Retinal pigment epithelial cell (primary cell): ENCODE measurements around the gene KIAA1191.

Source experiments
- DNase-seq: peaks from one replicate; pipeline ENCODE4 v3.0.0-alpha.2; 2010; ENCODE audit warnings: low read depth
- H3K4me3 ChIP-seq: 2 replicates; pipeline ENCODE4 v1.5.1; 2011; ENCODE audit warnings: mild to moderate bottlenecking, low read length, control low read depth, moderate library complexity
- TF ChIP-seq, protein P1 (sequence below): conservative IDR thresholded peaks from 2 replicates; pipeline ENCODE4 v1.5.1; 2011; ENCODE audit warnings: low read depth, low read length, control low read depth, inconsistent platforms

The KIAA1191 gene

DNA sequence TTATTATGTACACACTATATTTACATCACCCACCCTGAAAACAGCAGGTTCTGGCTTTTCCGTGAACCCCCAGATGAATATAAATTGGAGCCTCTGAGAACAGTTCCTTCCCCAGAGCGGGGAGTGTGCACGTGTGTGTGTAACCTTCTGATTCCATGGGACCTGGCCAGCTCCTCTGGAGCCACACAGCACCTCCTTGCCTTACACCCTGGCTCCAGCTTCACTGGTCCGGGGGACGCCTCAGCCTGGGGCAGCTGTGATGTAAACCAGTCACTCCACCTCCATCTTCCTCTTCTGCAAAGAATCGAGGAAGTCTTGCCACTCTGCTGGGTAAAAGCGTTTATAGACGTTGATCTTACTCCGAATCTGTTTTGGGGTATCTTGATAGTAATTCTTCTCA, 22.4 kb upstream of the KIAA1191 start:
- TF ChIP-seq, protein P1, sequence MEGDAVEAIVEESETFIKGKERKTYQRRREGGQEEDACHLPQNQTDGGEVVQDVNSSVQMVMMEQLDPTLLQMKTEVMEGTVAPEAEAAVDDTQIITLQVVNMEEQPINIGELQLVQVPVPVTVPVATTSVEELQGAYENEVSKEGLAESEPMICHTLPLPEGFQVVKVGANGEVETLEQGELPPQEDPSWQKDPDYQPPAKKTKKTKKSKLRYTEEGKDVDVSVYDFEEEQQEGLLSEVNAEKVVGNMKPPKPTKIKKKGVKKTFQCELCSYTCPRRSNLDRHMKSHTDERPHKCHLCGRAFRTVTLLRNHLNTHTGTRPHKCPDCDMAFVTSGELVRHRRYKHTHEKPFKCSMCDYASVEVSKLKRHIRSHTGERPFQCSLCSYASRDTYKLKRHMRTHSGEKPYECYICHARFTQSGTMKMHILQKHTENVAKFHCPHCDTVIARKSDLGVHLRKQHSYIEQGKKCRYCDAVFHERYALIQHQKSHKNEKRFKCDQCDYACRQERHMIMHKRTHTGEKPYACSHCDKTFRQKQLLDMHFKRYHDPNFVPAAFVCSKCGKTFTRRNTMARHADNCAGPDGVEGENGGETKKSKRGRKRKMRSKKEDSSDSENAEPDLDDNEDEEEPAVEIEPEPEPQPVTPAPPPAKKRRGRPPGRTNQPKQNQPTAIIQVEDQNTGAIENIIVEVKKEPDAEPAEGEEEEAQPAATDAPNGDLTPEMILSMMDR = no peak
- no peak for DNase-seq

DNA sequence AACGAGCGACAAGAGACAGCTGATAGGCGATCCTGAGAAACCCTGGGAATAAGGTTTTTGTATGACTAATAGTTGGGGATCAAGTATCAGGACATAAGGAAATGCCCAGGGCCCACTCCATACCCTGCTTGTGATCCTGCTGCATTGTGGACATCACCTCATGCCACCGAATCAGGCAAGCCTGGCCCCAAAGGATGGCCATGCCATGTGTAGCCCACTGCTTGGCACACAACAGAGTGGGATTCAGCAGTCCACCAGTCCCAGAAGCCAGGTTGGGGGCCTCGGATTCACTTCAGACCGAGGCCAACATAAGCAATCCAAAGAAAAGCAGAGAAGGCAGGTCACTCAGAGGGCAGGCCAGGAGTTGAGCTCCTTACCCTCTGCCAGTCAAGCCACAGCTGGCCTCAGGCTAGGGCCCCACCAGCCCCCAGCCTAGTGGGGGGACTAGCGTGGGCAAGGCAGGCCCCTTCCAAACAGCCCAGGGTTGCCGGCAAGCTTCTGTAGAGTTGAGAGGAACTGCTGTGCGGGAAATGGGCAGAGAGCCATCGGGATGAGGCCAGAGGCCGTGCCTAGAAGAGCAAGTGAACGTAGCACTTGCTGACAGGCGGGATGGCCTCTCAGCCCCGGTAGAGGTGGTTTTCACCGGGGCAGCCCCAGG, 21.8 kb upstream of the KIAA1191 start:
- TF ChIP-seq, protein P1 = no peak
- H3K4me3 ChIP-seq = no peak overlapping the region
- no peak for DNase-seq

More for the DNA sequence above, 22.4 kb upstream of the KIAA1191 start:
- no peak overlapping the region for H3K4me3 ChIP-seq

DNA sequence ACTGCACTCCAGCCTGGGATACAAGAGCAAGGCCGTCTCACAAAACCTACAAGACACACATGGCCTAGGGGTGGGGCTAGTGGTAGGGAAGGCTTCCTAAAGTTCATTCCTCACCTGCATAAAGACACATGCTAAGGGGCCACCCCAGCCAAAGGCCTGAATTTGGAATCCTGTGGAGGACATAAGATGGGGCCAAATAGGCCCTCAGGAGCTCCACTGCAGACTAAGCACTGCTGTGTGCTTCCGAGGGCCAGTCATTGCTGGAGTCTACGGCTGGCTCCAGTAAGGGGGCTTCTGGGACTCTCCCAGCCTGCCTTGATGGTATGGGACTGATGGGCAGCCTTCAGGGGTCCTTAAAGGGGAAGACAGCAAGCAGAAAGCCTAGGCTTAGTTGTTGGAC, 21.2 kb upstream of the KIAA1191 start:
- TF ChIP-seq, protein P1 = no peak
- DNase-seq = no peak
- H3K4me3 ChIP-seq = no peak overlapping the region

DNA sequence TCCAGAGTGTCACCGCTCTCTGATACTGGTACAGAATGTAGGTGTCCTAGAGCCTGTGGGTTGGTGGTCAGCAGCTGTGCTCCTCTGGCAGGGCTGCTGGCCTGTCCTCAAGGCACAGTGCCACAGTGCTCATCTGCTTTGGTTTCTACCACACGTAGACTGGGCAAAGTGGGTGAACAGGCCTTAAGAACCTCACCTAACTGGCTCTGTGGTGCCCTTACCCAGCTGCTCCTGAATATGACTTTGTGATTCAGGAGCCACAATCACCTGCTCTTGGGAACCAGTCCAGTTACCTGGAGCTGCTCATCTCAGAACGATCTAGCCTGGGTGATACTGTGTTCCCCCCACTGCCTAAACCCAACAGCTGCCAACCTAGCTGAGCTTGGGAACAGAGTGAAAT, 20.4 kb upstream of the KIAA1191 start:
- no peak for DNase-seq
- no peak overlapping the region for H3K4me3 ChIP-seq
- TF ChIP-seq, protein P1 = no peak

DNA sequence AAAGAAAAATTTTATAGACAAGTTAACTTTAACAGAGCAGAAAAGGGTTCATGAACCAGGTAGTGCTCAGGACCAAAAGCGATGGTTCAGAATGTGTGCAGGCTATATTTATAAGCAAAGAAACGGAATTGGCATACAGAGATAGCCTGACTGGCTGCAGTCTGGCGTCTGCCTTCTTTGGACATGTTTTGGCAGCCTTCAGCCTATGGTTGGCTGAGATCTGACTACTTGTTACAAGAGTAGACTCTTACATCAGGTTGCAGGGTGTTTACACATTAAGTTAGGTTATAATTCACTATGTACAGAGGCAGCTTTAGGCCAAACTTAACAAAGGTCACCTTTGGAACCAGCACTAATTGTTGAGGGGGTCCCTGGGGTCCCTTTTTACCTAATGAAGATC, 19.9 kb upstream of the KIAA1191 start:
- DNase-seq = no peak
- H3K4me3 ChIP-seq = no peak overlapping the region
- TF ChIP-seq, protein P1 = no peak

DNA sequence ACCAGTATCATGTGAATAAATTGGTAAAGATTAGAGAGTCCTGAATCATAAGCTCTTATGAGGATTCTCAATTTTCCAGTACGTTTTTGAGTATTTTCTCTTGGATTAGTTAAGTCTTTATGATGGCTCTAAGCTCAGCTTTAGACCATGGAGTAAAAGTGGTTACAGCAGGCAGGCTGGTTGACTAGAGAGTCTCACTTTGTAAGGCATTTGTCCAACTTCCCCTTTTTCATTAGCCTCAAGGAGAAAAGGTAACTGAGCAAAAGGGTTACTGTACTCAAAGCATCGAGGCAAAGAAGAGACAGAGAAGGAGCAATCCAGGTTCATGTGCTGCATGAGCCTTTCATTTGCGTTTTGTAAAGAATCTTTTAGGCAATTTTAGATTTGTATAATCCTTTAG, 18.3 kb upstream of the KIAA1191 start:
- no peak overlapping the region for H3K4me3 ChIP-seq
- DNase-seq = no peak
- TF ChIP-seq, protein P1 = no peak

DNA sequence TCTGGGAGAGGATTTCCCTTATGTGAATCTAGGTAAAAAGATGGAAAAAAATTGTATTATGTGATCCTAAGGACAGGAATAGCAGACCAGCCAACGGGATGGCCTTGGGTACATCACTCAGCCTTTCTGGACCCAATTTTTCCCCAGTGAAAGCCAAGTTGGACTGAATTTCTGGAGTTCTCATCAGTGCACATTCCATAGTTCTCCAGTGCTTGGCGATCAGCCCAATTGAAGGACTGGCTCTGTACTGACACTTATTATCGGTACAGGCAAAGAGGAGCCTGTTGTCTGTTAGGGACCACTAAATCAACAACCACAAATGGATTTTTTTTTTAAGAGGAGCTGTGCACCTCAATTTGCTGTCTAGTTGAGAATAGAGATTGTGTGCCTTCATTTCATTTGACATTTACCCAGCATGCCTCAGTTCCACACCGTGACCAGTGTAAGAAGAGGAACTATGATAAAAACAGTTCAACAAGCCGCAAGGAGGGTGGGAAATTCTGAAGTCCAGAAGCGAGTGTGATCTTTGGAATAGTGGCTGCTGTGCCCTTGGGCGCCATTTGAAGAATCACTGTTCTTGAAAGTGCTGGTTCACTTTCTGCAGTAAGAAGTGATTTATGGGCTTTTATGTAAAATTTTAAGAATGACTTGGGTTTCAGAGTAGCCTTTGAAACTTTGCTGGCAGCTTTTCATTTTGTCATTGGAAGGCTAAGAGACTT, 11.7 kb upstream of the KIAA1191 start:
- TF ChIP-seq, protein P1 = no peak
- H3K4me3 ChIP-seq = no peak overlapping the region
- DNase-seq = no peak
